ENCODE data around the gene TNFRSF9.
"Not testable (repeated sequence)": the region's sequence is repeated elsewhere in the genome, so short reads cannot be mapped to it uniquely, and the experiment has no call there.

Gene TNFRSF9

GRCh38 chr1:7960165-7960564 lies 19.5 kb upstream of the TNFRSF9 start:
- DNase-seq, result no peak

- DNase-seq, result no peak
Observed at GRCh38 chr1:7956218-7957032, 15.8 kb upstream of the TNFRSF9 start.

GRCh38 chr1:7954683-7955082 lies 14.0 kb upstream of the TNFRSF9 start:
- DNase-seq, result no peak

- DNase-seq, result peak; percentile 86
Observed at GRCh38 chr1:7953850-7954609, 13.4 kb upstream of the TNFRSF9 start.

- not testable (repeated sequence) for DNase-seq
Observed at GRCh38 chr1:7952791-7953190, 12.2 kb upstream of the TNFRSF9 start.

- DNase-seq, result no peak
Observed at GRCh38 chr1:7948960-7949359, 8.3 kb upstream of the TNFRSF9 start.

GRCh38 chr1:7943251-7943650 lies 2.6 kb upstream of the TNFRSF9 start:
- no peak for DNase-seq

GRCh38 chr1:7942214-7942921 lies 1.7 kb upstream of the TNFRSF9 start:
- DNase-seq, result peak; percentile 50

GRCh38 chr1:7941437-7941793 lies 776 bp upstream of the TNFRSF9 start:
- DNase-seq, result no peak

- no peak for DNase-seq
Observed at GRCh38 chr1:7940034-7940433, 605 bp downstream of the TNFRSF9 start.

- no peak for DNase-seq
Observed at GRCh38 chr1:7938070-7938469, 2.6 kb downstream of the TNFRSF9 start.

- DNase-seq, result no peak
Observed at GRCh38 chr1:7932524-7933138, 8.0 kb downstream of the TNFRSF9 start.

- no peak for DNase-seq
Observed at GRCh38 chr1:7931446-7931812, 9.2 kb downstream of the TNFRSF9 start.

GRCh38 chr1:7930645-7931445 lies 9.8 kb downstream of the TNFRSF9 start:
- DNase-seq, result no peak

- DNase-seq, result no peak
Observed at GRCh38 chr1:7929637-7930036, 11.0 kb downstream of the TNFRSF9 start.

GRCh38 chr1:7928247-7928646 lies 12.4 kb downstream of the TNFRSF9 start:
- no peak for DNase-seq

- DNase-seq, result not testable (repeated sequence)
Observed at GRCh38 chr1:7927061-7927460, 13.6 kb downstream of the TNFRSF9 start.

- no peak for DNase-seq
Observed at GRCh38 chr1:7922301-7922700, 18.3 kb downstream of the TNFRSF9 start.

- DNase-seq, result no peak
Observed at GRCh38 chr1:7921796-7922195, 18.8 kb downstream of the TNFRSF9 start.

- no peak for DNase-seq
Observed at GRCh38 chr1:7919880-7920279, 20.8 kb downstream of the TNFRSF9 start.

- DNase-seq, result not testable (repeated sequence)
Observed at GRCh38 chr1:7917971-7918370, 22.7 kb downstream of the TNFRSF9 start.

- DNase-seq, result no peak
Observed at GRCh38 chr1:7916501-7916830, 24.2 kb downstream of the TNFRSF9 start.
